HUES64 (cell line): ENCODE results near the gene ORAI2.
"Not testable (repeated sequence)": the region's sequence is repeated elsewhere in the genome, so short reads cannot be mapped to it uniquely, and the experiment has no call there.

ENCODE experiments used
- H3K27ac ChIP-seq: 2 replicates; pipeline ENCODE4 v1.7.0; 2013; ENCODE audit warnings: low read depth, low read length, inconsistent platforms
- H3K27me3 ChIP-seq: 2 replicates; pipeline ENCODE4 v1.6.1; 2013; ENCODE audit warnings: mild to moderate bottlenecking, low read length; ENCODE audit not compliant: insufficient read depth
- H3K36me3 ChIP-seq: 2 replicates; pipeline ENCODE4 v1.6.1; 2013; ENCODE audit warnings: mild to moderate bottlenecking, low read length; ENCODE audit not compliant: insufficient read depth
- H3K4me1 ChIP-seq: 2 replicates; pipeline ENCODE4 v1.6.1; 2013; ENCODE audit warnings: mild to moderate bottlenecking, low read length, moderate library complexity; ENCODE audit not compliant: insufficient read depth
- H3K4me3 ChIP-seq: 2 replicates; pipeline ENCODE4 v1.5.1; 2013; ENCODE audit warnings: mild to moderate bottlenecking, low read length, moderate library complexity
- H3K9ac ChIP-seq: 2 replicates; pipeline ENCODE4 v1.6.1; 2013; ENCODE audit warnings: mild to moderate bottlenecking, low read depth, low read length
- H3K9me3 ChIP-seq: 2 replicates; pipeline ENCODE4 v1.6.1; 2013; ENCODE audit warnings: low read depth, low read length; ENCODE audit not compliant: insufficient read depth
- WGBS: fragments of 150-250, 120-280 bp; methylation state at CpG from one replicate; pipeline ENCODE4 v1.1.7; 2013; ENCODE audit warnings: missing lambda C conversion rate; 5-methylcytosine and 5-hydroxymethylcytosine counted together

ORAI2 gene

GRCh38 chr7:102471791-102472125 lies 38.4 kb downstream of the ORAI2 start:
- H3K9ac ChIP-seq: no peak overlapping the region
- no peaks in the 10 kb centered on the region for H3K4me1 ChIP-seq
- H3K36me3 ChIP-seq: peaks cover 31% of the 10 kb centered on the region
- H3K27ac ChIP-seq: no peak overlapping the region
- no peaks in the 10 kb centered on the region for H3K9me3 ChIP-seq
- no peaks in the 10 kb centered on the region for H3K27me3 ChIP-seq
- no peak overlapping the region for H3K4me3 ChIP-seq
- 91% methylated on average over 6 of the region's 6 CpGs for WGBS

- WGBS: 92% methylated on average over 31 of the region's 31 CpGs
- peaks cover 28% of the 10 kb centered on the region for H3K36me3 ChIP-seq
- no peak overlapping the region for H3K27ac ChIP-seq
- H3K9ac ChIP-seq: no peak overlapping the region
- no peak overlapping the region for H3K4me3 ChIP-seq
- no peaks in the 10 kb centered on the region for H3K4me1 ChIP-seq
- H3K27me3 ChIP-seq: no peaks in the 10 kb centered on the region
- H3K9me3 ChIP-seq: no peaks in the 10 kb centered on the region
These were observed 39.0 kb downstream of the ORAI2 start for GRCh38 chr7:102472126-102473041.

GRCh38 chr7:102473271-102473991 lies 40.1 kb downstream of the ORAI2 start:
- no peaks in the 10 kb centered on the region for H3K4me1 ChIP-seq
- no peak overlapping the region for H3K4me3 ChIP-seq
- H3K9me3 ChIP-seq: no peaks in the 10 kb centered on the region
- WGBS: 93% methylated on average over 22 of the region's 23 CpGs
- no peak overlapping the region for H3K27ac ChIP-seq
- H3K27me3 ChIP-seq: no peaks in the 10 kb centered on the region
- peaks cover 25% of the 10 kb centered on the region for H3K36me3 ChIP-seq
- H3K9ac ChIP-seq: no peak overlapping the region

- not testable (repeated sequence) for H3K9ac ChIP-seq, H3K4me1 ChIP-seq, H3K4me3 ChIP-seq, H3K9me3 ChIP-seq, H3K27me3 ChIP-seq, H3K27ac ChIP-seq
- WGBS: 98% methylated on average over 5 of the region's 14 CpGs
- peaks cover 25% of the 10 kb centered on the region for H3K36me3 ChIP-seq
These were observed 40.7 kb downstream of the ORAI2 start for GRCh38 chr7:102474116-102474515.

- WGBS: 89% methylated on average over 5 of the region's 19 CpGs
- not testable (repeated sequence) for H3K4me3 ChIP-seq, H3K9me3 ChIP-seq
These were observed 41.5 kb downstream of the ORAI2 start for GRCh38 chr7:102474736-102475435.

GRCh38 chr7:102478314-102479208 lies 45.2 kb downstream of the ORAI2 start, which contains the start of gene POLR2J:
TSS of gene POLR2J (minus strand) at chr7:102478922. CDS start at chr7:102478860, 62 bp downstream.
- H3K4me1 ChIP-seq, H3K27me3 ChIP-seq, H3K36me3 ChIP-seq, H3K9me3 ChIP-seq, H3K9ac ChIP-seq, H3K27ac ChIP-seq: not testable (repeated sequence)
- WGBS: 0% methylated on average over 31 of the region's 72 CpGs
- H3K4me3 ChIP-seq: peak within 1 kb of the TSS; percentile 45

More at GRCh38 chr7:102474736-102475435, 41.5 kb downstream of the ORAI2 start:
- H3K27ac ChIP-seq, H3K9ac ChIP-seq, H3K27me3 ChIP-seq, H3K4me1 ChIP-seq: not testable (repeated sequence)
- peaks cover 22% of the 10 kb centered on the region for H3K36me3 ChIP-seq

- WGBS: no CpG with 5 or more reads among the region's 10 CpGs
- H3K9me3 ChIP-seq, H3K9ac ChIP-seq, H3K27me3 ChIP-seq, H3K27ac ChIP-seq, H3K4me1 ChIP-seq, H3K36me3 ChIP-seq: not testable (repeated sequence)
- peak overlapping the region; percentile 33; the same call in 1 of the 2 replicates for H3K4me3 ChIP-seq
These were observed 45.8 kb downstream of the ORAI2 start for GRCh38 chr7:102479209-102479584.

GRCh38 chr7:102479982-102480637 lies 46.7 kb downstream of the ORAI2 start:
- H3K4me1 ChIP-seq, H3K9me3 ChIP-seq, H3K27ac ChIP-seq, H3K27me3 ChIP-seq, H3K36me3 ChIP-seq, H3K4me3 ChIP-seq, H3K9ac ChIP-seq: not testable (repeated sequence)
- WGBS: 4% methylated on average over 7 of the region's 11 CpGs

GRCh38 chr7:102481962-102482361 lies 48.6 kb downstream of the ORAI2 start:
- not testable (repeated sequence) for H3K4me3 ChIP-seq, H3K4me1 ChIP-seq, H3K9me3 ChIP-seq, H3K9ac ChIP-seq, H3K27ac ChIP-seq, H3K27me3 ChIP-seq, H3K36me3 ChIP-seq
- no CpG with 5 or more reads among the region's 10 CpGs for WGBS

GRCh38 chr7:102484317-102484716 lies 50.9 kb downstream of the ORAI2 start:
- not testable (repeated sequence) for H3K27ac ChIP-seq, H3K9ac ChIP-seq, H3K9me3 ChIP-seq, H3K27me3 ChIP-seq, H3K4me1 ChIP-seq, H3K4me3 ChIP-seq, H3K36me3 ChIP-seq
- no CpG with 5 or more reads among the region's 5 CpGs for WGBS
